Endometrial microvascular endothelial cells (primary cell): ENCODE data around the gene PAK6. TPM values are rescaled to one million over a fixed set of nuclear protein-coding genes. Genes with fewer than 3 reads are reported as not detected.

Source experiments
- in situ Hi-C: cut with HindIII; loops from 2 replicates; pipeline ENCODE4 v1.10.0; 2017; ENCODE audit warnings: low sequenced_read_pairs, low pct_unique_long_range_greater_than_20kb; ENCODE audit errors: inconsistent ontology term
- total RNA-seq: library from RNA; depleted of rRNA; stranded (reverse); fragments of >200 nt; gene quantifications from one replicate; pipeline ENCODE4 v1.2.3, GENCODE V29; 2015; ENCODE audit errors: inconsistent ontology term

The PAK6 gene
- not detected for total RNA-seq

DNA sequence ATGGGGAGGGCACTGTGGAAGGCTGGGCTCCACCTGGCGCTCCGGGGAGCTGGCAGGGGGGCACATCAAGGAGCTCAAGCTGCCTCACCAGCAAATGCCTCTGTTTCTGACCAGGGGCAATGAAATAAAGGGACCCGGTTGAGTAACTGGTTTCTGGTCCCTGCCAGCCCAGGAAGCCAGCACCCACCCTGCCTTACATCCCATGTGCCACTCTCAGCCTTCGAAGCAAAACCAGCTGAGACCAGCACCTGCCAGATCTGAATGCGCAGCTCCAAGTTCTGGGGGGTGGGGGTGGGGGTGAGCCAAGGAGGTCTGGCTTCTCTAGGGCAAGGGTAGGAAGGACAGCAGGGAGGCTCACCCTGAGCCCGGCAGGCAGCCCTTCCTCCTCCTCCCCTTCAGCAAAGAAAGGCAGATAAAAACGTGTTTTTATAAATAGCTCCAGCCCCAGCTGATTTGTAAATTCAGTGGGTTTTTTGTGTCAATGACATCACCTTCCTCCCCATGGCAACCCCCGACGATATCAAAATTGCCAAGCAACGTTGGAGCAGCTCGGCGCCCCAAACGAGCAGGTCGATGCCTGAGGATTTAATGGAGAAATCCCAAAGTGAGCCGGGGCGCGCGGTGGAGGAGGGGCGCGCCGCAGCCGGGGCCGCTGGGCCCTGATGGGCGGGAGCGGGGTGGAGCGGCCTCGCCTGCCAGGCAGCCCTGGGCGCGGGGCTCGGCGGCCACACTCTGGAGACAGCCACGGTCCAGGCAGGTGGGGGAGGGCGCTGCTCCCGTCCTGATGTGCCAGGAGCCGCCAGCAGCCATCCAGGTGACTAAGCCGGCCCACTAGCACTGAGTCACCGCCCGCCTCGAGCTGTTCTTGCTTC is at the start of gene PAK6:
Gene PAK6 (plus strand): TSS at position 532 of the 872 bp plus-strand sequence. CDS start 25,723 bp downstream, outside the sequence.
- in situ Hi-C loops = no loop called here

DNA sequence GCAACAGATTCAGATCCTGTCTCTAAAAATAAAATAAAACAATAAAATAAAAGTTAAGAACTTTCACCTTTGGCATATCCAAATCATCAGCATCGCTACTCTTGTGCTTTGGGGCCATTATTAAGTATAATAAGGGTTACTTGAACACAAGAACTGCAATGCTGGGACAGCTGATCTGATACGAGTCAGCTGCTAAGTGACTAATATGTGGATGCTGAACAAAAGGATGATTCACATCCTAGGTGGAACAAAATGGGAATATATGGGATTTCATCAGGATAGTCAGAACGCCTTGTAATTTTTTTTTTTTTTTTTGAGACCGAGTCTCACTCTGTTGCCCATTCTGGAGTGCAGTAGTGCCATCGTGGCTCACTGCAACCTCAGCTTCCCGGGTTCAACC is 48.3 kb upstream of the PAK6 start:
- in situ Hi-C loops = no loop called here

DNA sequence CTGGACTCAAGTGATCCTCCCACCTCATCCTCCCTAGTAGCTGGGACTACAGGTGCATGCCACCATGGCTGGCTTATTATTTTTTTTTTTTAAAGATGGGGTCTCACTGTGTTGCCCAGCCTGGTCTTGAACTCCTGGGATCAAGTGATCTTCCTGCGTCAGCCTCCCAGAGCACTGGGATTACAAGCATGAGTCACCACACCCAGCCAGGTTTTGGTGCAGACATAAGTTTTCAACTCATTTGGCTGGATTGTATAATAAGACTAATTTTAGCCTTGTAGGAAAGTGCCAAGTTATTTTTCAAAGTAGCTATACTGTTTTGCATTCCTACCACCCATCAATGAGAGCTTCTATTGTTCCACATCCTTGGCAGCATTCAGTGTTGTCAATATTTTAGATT is 45.9 kb upstream of the PAK6 start:
- in situ Hi-C loops = no loop called here

DNA sequence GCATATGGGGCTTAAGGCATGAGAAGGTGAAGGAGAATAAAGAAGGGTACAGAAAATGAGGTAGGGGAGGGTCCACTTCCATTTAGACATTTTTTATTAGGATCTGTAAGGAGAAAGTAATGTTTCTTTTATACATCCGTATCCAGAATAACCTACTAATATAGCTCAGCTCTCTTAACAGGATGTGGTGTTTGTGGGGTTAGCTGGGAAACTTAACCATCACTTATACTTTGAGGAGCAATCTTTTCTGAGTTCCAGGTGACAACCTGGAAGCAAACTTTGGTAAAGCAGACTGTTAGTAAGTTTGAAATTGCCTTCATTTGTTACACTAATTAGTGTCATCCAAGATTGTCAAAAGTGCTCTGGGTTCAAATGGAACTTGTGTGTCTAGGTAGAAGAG is 41.4 kb upstream of the PAK6 start:
- in situ Hi-C loops = no loop called here

DNA sequence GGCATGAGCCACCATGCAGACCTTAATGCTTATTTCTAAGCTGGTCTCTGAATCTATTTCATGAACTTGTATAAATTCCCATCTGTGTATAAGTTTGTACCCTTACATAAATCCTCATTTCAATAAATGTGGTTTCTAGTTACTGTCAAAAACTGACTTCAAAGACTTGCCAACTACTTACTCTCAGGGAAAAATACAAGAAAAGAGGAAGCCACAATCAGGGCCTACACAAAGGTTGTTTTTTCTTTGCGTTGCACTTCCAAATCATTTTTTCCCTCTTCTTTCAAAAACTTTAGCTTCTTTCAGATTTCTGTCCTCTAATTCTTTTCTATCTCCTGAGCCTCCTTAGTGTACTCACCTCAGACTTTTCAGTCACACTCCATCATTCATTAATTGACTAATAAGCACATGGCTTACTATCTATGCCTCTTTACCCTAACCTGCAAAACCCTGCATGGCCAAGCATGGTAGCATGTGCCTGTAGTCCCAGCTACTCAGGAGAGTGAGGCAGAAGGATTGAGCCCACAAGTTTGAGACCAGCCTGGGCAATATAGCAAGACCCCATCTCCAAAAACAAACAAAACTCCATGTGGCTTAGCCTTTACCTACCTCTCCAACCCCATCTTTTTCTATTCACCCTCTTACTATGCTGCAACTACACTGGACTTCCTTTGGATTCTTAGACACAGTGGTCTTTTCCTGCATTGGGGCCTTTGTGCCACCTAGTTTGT is 40.3 kb upstream of the PAK6 start:
- in situ Hi-C loops = no loop called here

DNA sequence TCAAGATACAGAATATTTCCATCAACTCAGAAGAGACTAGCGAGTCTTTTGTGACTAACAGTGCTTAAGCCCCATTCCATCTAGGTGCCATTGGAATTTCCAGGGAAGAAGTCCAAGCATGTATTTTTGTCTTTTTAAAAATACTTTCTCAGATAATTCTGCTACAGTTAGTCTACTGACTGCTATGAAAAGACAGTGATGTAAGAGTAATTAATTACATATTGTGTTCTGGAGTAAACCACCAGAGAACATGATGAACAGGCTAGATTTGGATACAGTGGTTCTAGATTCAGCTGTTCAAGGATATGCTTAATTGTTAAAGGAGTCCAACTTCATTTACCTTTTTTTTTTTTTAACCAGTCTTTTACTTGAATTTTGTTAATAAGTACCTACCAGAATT is 34.8 kb upstream of the PAK6 start:
- in situ Hi-C loops = loop anchor here (25.0 kb wide), 1 partner anchor 167 kb away; the partner anchor contains the start of gene SRP14

DNA sequence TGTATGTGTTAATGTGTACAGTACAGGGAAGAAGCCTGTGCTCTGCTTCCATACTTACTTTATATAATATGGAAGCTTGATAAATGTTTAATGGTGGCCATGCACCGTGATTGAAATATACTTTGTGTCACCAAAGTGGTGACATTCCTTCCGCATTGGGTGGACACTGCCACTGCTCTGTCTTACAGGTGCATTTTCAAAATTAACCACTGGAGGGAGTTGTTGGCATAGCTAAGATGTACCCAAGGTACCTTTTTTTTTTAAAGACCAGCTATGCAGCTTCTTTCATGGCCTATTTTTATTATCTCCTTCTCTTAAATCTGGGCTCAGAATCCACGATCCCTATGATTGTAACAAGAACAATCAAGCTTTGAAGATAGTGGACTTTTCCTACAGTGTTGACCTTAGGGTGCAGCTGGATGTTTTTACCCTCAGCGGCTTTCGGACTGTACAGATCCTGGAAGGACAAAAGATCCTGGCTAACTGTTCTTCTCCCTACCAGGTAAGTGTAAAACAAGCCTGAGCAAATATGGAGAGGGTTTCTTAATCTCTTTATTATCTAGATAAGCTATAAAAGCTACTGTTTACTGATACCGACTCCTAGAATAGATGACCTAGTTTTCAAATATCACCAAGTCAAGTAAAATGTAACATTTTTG is 21.6 kb upstream of the PAK6 start:
- in situ Hi-C loops = loop anchor here (25.0 kb wide), 1 partner anchor 180 kb away; the partner anchor contains the start of gene SRP14

DNA sequence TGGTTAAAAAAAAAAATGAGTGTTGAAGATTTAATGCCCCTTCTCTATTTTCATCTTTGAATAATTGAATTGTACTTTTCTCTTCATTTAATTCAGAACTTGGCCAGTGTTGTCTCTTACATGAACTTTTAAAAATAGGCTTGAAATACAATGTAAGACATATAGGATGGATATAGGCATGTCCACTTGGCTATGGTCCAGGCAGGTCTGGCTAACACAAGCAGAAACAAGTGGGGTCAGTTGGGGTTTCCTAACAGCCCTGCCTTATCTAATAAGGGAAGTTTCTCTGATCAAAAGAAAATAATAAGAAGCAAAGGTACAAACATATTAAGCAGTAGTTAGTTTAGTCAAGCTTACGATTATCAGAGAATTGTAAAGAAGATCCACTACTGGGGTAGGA is 19.1 kb upstream of the PAK6 start:
- in situ Hi-C loops = loop anchor here (10.0 to 25.0 kb wide), 2 partner anchors 65 to 182 kb away; partner anchors contain the start of gene SRP14

DNA sequence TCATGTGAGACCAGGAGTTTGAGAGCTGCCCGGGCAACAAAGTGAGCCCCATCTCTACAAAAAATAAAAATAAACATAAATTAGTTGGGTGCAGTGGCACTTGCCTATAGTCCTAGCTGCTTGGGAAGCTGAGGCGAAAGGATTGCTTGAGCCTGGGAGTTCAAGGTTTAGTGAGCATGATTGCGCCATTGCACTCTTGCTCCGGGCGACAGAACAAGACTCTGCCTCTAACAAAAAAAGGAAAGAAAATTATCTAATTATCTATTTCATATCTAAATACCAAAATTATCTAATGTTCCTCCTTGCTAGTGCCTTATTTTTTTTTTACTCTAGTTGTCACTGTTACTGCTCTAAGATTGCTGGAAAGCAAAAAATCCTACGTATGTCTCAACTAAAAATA is 16.7 kb upstream of the PAK6 start:
- in situ Hi-C loops = loop anchor here (10.0 to 25.0 kb wide), 2 partner anchors 67 to 185 kb away; partner anchors contain the start of gene SRP14

DNA sequence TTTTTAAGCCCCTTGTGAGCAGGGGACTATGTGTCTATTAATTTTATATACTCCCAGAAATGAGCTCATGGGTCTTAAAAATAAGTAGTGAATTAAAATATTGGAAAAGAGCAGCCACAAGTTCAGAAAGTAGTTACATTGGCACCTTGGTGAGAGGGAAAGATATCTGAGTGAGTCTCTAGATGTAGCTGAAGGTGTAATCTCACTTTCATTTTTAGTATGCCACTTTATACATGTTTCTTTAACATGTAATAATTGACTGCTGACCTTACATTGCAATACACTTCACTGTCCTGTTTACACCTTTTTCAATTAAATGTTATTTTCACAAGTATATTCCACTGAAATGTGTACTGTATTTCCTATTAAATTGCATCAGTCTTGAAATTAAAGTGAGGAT is 12.1 kb upstream of the PAK6 start:
- in situ Hi-C loops = loop anchor here (10.0 kb wide), 1 partner anchor 72 kb away; no protein-coding TSS in a partner anchor

DNA sequence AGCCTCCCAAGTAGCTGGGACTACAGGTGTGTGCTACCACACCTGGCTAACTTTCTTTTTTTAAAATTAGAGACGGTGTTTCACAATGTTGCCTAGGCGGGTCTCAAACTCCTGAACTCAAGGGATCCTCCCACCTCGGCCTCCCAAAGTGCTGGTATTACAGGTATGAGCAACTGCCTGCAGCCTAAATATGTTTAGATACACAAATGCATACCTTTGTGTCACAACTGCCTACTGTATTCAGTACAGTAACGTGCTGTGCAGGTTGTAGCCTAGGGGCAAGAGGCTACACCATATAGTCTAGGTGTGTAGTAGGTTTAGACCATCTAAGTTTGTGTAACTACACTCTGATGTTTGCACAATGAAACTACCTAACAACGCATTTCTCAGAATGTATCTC is 9.5 kb upstream of the PAK6 start:
- in situ Hi-C loops = loop anchor here (10.0 kb wide), 1 partner anchor 75 kb away; no protein-coding TSS in a partner anchor

DNA sequence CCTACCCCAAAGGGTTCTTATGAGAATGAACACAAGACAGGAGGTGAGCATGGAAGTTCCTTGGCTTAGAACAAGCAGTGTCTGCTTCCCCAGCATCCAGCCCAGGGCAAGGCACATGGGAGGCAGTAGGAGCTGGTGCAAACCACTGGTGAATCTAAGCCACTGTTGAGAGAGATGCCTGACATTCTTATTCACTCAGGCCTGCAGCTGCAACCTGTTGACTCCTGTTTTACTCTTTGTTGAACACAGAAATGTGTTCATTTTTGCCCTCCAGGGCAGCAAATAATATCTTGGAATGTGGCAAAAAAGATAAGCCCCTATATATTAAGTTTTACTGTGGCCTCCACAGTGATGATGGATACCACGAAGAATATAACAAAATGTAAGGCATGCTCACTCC is 8.9 kb upstream of the PAK6 start:
- in situ Hi-C loops = loop anchor here (10.0 kb wide), 1 partner anchor 75 kb away; no protein-coding TSS in a partner anchor

DNA sequence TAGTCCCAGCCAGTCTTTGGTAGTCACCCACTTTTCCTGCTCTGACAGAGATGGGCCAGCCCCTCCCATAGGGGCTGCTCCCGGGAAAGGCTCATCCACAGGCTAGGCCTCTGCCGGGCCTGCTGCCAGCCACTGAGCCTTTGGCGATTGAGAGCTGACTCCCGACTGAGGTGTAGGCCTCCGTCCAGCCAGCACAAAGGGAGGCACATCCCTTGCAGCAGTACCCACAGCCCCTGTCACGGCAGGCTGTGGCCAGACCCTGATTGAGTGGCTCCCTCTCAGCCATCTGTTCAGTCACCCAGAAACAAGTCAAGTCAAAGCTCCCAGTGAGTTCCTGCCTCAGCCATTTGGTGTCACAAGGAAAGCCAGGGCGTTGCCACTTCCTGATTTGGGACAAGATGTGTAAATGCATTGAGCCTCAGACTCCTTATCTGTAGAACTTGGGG is 6.2 kb upstream of the PAK6 start:
- in situ Hi-C loops = no loop called here

DNA sequence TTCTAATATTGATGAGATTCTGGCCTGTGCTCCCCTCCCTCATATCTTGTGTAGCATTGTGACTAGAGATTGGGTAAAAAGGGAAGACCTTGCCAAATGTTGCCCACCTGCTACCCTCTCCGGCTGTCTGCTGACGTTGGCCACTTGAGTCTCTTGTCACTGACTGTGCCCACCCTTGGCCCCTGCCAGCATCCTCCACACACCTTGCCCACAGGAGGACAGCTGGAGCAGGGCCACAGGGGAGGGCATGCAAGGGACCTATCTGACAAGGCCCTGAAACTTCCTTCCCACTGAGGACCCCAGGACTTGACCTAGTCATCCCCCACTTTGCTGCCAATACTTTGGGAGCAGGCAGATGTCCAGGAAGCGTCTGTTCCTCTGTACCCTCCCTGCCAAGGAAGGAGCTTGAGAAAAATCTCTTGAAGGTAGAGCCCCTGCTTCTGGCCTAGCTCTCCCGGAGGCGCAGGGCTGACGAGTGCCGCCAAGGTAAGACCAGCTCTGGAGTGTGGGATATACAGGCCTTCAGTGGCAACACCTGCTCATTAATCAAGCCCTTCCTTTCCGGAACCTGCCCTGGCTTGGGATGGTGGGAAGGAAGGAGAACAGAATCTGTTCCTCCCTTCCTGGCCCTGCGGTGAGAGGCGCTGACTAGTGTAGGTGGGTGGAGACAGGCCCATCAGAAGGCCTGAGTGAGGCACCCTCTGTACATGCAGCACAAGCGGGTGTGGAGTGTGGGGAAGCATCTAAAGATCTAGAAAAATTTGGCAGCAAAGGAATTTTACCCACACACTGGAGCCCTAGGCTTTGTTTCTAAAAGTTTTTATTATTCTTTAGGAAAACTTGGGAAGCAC is 4.9 kb upstream of the PAK6 start:
- in situ Hi-C loops = no loop called here

DNA sequence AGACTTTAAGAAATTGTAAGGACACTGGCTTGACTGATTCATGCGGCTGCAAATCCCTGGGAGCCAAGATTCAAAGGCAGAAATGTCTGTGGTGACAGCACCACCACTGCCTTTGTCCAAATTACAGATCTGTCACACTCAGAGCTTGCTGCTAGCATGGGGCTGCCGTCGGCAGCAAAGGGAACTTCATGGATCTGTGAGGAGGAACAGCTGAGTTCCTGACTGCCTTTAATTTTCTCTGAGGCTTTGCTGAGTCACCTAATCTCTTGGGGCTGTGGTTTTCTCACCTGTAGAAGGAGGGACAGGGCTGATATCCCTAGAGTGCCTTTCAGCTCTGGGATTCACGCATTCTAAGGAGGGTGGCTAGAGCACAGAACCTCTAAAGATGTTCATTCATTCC is 4.1 kb upstream of the PAK6 start:
- in situ Hi-C loops = no loop called here

DNA sequence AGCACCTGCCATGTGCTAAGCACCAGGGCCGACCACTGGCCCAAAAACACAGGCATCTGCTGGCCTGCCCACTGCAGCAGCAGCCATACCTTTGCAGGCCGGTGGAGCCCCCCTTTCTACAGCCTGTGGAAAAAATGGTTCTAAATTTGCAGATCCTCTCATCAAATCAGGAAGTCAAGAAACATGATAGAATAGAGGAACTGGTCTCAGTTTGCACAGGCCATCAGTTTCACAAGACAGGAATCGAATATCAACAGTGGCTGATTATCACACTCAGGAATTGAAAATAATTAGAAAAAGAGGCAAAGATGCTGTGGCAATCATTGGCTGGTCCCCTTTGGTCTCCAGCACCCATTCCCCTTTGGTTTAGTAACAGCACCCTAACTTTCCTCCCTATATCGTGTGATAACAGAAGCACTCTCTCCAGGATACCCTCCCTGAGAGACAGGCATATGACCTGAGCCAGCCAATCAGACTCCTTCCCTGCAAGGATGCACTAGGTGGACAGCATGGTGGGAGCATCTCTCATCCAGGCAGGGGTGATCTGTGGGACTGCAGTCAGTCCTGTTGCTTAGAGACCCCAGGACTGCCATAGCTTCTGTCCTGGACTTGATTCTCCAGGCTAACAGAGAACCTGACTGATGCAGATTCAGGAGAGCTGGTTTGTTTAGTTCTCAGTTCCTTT is 3.5 kb upstream of the PAK6 start:
- in situ Hi-C loops = no loop called here

DNA sequence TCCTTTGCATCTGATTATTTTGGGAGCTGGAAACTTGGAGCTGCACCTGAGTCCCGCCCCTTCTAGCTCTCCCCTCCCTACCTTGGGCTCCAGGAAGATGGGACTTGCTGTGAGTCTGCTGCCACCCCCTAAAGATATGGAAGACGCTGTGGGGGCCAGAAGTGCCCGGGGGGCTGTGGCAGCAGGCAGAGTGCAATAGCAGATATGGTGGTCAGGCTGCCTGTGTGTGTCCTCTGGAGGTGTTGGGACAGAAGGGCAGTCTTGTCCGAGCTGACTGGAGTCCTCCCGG is 485 bp downstream of the PAK6 start:
- in situ Hi-C loops = no loop called here
